Measurements from ENCODE around the gene SUSD5.

Gene SUSD5

DNA sequence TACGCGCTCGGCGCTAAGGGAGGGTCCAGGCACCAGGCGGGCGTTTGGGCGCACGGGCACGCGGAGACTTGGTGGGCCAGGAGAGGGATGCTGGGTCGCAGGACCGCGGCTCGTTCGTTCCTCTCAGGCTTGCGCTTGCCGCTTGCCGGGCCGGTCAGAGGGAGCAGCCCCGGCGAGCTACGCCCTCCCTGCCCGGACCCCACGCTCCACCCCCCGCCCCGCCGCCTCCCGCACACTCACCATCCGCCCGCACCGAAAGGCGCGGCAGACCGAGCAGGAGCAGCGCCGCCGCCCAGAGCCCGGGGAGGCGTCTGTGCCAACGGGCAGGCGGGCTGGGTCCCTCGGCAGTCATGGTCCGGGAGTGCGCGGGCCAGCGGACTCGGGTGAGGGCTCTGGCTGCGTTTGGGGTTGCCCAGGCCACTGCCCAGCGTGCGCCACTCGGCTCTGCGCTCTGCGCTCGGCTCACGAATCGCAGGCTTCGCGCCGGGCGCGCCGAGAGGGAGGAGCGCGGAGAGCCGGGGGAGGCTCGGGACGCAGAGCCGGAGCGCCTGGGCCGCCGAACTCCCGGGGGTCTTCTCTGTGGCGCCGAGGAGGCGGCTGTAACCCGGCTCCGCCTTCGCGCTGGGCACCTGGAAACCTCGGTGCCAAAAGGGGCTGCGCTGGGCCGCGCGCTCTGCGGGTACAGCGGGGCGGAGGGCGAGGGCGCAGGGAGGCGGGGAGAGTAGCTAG lies at the start of gene SUSD5:
SUSD5 (minus strand) TSS at position 365 of the 729 bp plus-strand sequence; CDS start at position 352, 13 bp downstream.
- no peak for DNase-seq (ENCODE audit: low read depth)

DNA sequence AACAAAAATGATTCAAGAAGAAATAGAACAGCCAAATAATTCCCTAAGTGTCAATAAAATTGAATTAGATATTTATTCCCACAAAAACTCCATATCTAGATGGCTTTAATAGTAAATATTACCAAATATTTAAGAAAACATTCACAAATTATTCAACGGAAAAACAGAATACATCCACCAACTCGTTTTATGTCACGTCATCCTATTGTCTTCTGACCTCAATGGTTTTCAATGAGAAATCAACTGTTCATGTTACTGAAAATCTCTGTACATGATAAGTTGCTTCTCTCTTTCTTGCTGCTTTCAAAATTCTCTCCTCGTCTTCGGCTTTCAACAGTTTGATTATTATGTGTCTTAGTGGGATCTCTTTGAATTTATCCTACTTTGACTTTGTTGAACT lies 41.5 kb upstream of the SUSD5 start:
- no peak for DNase-seq (ENCODE audit: low read depth)

DNA sequence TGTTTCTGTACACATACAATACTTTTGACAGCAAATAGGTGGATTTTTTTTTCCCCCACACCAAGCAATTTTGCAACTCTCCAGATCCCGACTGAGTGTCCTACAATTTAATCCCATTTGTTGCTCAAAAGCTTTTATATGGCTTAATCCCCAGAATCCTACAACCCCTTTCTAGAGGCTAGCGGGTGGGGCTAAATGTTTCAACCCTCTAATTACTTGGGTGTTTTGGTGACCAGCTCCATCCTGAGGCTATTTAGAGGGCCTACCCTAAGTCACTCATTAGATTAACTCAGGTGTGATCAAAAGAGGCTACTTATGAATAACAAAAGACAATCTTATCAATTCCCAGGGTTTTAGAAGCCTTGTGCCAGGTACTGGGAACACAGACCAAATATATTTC lies 37.6 kb upstream of the SUSD5 start:
- no peak for DNase-seq (ENCODE audit: low read depth)

DNA sequence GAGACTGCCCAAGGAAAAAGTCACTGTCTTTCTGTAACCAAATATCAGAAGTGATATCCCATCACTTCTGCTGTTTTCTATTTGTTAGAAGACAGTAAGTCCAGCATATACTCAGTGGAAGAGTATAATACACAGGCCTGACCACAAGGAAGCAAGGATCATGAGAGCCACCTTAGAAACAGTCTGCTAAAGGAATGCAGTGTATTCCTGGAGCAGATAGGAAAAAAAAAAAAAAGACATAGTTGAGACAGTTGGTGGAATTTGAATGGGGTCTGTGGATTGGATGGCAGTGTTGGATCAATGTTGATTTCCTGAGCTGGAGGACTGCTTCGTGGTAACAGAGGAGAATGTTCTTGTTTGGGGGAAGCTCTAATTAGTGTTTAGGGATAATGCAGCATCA lies 32.1 kb upstream of the SUSD5 start:
- no peak for DNase-seq (ENCODE audit: low read depth)

DNA sequence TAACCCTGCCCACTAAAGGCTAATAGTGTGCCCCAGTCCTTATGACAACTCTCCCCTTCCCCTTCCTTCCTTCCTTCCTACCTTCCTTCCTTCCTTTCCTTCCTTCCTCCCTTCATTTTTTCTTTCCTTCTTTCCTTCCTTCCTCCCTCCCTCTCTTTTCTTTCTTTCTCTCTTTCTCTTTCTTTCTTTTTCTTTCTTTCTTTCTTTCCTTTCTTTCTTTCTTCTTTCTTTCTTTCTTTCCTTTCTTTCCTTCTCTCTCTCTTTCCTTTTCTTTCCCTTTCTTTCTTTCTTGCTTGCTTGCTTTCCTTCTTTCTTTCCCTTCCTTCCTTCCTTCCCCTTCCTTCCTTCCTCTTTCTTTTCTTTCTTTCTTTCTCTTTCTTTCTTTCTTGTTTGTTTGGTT lies 28.2 kb upstream of the SUSD5 start:
- DNase-seq (ENCODE audit: low read depth), result no peak

DNA sequence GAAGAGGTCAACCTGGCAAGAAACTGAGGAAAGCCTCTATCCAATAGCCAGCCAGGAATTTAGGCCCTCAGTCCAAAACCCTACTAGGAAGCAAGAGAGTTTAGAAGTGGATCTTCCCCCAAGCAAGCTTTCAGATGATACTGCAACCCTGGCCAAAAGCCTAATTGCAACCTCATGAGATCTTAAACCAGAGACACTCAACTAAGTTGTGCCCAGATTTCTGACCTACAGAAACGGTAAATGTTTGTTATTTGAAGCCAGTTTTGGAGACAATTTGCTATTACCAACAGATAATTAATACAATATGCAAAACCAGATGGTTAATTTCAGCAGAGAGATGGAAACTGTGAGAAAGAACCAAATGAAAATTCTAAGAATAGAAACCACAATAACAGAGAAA lies 21.7 kb upstream of the SUSD5 start:
- DNase-seq (ENCODE audit: low read depth), result no peak

DNA sequence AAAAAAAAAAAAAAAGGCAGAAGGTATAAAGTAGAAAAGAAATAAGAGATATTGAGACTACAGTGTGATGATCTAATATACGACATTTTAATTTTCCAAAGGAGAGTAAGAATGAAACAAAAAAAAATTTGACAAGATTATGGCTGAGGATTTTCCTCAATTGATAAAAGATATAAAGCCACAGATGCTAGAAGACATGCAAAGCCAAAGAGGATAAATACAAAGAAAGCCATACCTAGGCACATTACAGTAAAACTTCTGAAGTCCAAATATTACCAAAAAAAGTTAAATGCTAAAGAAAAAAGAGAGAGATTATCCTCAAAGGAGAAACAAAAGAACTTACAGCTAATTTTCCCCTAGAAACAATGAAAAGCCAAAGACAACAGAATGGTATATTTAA lies 20.3 kb upstream of the SUSD5 start:
- DNase-seq (ENCODE audit: low read depth), result no peak

DNA sequence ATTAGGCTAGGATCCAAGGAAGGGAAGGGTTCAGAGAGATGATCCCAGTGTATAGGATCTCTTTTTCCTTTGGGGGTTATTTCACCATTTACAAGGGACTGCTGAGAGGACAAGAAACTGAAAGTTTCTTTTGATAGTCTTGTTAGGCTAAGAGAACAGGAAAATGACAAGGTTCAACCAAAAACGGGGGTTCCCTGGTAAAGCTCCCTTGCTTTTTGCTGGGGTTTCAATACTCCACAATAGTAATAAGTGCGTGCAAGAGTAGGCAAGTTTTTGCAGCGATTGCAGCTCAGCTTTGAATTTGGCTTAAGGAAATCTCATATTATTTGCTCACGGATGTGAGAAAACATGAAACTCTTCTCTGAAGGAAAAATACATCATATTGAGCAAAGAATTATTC lies 18.8 kb upstream of the SUSD5 start:
- DNase-seq (ENCODE audit: low read depth), result no peak

DNA sequence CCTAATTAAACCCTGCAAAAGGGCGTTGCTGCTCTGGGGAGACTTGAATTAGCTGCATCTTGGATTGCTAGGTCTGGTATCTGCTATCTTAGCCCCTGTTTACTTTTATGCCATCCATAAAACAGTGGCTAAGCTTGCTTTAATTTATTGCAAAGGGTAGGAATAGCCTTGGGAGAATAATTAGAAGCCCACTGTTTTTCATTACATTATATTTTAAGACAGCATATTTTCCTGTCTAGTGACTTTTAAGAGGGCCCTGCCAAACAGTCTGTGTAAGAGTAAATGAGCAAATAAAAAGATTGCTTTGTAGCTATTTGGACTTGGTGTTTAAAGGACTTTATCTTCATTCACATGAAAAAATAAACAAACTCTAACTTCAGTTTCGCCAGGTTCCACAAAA lies 17.4 kb upstream of the SUSD5 start:
- no peak for DNase-seq (ENCODE audit: low read depth)

DNA sequence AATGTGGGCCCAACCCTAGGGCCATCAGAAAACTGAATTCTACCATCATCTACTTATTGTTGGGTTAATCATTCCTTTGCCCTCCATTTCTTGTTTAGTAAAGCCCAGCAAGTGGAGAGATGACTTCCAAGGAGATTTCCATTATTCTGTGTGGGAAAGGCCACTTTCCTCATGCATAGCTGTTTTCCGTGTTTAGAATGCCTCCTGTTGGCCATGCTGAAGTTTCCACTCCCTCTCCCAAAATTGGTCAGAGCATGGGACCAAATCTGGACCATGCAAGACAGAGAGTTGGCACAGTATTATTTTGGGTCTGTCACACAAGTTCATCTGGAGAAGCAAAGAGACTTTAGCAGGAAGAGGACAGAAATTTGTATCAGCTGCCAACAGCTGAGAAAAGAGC lies 15.3 kb upstream of the SUSD5 start:
- no peak for DNase-seq (ENCODE audit: low read depth)

DNA sequence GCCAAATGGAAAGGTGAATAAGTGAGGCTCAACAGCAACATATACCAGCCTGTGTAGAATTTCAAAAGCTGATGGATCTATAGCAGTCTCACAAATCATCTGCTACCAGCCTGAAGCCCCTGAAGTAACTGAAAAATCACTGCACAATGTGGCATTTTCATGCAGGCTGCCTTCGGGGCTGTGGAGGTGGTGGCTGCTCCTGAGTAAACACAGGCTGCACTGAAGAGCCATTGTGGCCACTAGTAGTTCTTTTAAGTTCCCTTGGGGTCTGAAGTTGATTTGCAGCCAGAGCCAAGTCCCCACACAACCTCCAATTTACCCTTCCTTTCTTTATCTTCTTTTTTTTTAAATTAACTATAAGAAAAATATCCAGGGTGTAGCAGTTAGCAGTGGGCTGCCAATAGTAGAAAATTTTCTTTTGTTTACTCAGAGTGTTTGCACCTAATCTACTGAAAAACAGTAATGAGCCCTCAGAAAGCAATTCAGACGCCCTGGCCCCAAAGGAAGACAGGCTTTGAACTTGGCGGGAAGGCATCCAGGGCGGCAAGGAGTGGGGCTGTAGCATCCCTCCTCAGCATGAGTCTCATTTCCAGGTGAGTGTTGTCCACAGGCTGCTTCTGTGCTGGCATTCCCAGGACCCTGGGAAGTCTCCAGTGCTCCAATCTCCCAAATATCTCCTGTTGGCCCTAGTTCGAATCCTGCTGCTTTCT lies 13.3 kb upstream of the SUSD5 start:
- no peak for DNase-seq (ENCODE audit: low read depth)

DNA sequence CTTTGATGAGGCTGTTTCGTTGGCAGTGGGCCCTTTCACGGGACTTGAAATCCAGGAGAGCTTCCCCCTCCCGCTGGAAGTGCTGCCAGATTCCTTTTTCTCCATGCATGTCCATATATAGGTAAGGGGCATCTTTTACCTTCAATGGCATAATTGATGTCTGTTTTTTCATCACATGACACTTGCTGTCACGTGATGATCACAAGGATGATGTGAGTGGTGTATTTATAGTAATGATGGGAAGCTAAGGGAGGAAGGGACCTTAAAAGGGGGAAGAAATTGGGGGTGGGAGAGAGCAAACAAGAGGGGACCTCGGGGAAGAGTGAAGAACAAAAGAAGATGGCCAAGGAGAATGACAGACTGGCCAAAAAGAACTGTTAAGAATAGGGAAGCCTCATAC lies 11.3 kb upstream of the SUSD5 start:
- DNase-seq (ENCODE audit: low read depth), result no peak

DNA sequence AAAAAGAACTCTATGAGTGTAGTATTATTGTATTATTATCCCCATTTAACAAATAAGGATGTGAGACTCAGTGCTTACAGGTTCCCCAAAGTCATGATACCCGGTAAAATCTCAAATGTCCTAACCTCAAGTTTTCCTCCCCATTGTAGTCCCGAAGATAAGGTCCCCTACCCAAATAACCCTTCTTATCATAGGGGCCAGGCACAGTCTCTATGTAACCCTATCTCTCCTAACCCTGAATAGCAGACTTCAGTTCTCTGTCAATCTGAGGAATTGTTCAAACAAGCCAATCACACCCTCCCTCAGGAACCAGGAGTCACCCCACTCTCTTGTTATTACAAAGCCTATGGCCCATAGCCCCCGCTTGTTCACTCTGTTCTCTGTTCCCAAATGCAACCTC lies 10.5 kb upstream of the SUSD5 start:
- DNase-seq (ENCODE audit: low read depth), result no peak

DNA sequence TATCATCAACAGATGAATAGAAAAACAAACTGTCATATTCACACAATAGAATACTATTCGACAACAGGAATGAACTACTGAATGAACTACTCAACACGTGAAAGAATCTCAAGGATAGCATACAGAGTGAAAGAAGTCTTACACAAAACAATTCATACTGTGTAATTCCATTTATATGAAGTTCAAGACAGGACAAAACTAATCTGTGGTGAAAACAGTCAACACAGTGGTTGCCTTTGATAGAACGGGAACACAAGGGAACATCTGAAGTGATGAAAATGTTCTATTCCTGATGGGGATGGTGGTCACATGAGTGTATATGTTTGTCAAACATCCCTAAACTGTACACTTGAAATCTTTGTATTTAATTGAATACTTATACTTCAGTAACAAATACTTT lies 2.6 kb upstream of the SUSD5 start:
- DNase-seq (ENCODE audit: low read depth), result no peak

DNA sequence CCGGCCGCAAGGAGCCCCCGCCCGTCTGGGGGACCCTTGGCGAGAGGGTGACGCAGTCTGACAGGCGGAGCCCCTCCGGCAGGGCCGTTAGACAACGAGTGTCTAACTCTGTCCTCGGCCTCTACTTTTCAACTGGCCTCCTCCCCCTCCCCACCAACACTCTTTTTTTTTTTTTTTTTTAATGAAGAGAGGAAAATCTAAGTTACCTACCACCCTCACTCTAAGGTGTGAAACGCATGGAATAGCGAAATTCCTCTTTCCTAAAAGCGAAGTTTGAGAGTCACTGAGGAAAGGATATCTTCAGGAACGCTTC lies 521 bp upstream of the SUSD5 start:
- no peak for DNase-seq (ENCODE audit: low read depth)

DNA sequence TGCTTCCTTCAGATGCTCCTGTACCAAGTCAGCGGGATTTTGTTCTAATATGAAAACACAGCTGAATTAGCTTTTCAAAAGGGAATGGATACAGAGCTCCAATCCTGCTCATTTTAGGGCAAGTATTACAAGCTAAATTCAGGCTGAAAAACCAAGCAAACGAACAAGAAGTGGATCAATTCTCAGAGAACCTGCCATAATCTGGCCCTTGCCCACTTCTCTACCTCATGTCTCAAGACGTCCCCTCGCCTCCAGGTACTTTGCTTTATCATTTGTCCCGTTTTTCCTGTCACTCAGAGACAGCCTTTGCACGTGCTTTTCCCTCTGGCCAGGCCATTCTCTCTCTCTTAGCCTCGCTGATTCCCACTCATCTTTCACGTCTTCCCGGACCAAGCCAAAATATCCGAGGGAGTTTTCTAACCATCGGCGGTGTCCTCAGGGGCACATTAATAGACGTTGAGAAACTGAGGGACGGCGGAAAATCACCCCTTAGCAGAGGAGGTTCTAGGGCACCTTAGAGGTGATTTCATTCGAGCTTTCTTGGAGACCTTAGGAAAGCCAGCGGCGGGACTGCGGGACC lies 654 bp downstream of the SUSD5 start:
- DNase-seq (ENCODE audit: low read depth), result no peak

DNA sequence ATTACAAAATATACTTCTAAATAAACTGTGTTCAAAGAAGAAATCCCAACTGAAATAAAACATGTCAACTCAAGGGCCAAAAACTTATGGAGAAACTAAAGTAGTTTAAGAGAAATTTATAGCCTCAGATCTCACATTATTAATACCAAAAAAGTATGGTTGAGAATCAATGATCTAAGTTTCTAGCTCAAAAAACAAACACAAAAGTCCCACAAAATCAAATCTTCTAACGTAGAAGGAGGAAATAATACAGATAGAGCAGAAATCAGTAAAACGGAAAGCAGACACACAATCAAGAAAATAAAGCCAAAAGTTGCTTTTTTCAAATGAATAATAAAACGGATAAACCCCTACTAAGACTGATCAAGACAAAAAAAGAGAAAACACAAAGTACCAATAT lies 2.9 kb downstream of the SUSD5 start:
- no peak for DNase-seq (ENCODE audit: low read depth)

DNA sequence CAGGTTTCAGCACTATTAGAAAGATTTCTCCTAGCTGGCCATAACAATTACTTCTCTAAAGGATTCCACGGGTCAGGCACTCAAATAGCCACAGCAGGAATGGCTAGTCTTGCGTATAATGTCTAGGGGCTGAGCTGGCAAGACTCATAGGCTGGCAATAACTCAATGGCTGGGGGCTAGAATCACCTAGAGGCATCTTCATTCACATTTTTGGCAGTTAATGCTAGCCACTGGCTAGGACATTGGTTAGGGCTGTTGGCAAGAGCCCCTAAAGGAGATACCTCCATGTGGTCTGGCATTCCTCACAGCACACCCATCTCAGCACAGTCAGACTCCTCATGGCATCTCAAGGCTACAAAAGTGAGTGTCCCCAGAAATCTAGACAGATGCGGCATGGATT lies 6.2 kb downstream of the SUSD5 start:
- DNase-seq (ENCODE audit: low read depth), result no peak

DNA sequence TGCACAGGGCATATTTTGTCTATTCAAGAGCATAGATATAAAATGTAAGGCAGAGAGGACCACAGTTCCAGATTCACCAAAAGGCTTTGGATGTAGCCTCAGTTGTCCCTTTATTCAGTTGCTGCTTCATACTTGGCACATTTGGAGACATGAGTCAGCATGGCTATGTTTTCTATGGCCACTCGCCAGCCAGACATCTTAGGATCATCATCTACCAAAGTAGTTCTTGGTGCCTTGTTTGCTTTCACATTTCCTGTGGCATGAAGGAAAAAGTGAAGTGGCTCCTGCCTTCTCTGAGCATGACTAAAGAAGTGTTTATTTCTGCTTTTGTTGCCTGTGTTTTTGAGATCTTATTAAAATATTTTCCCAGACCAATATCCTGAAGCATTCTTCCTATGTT lies 7.2 kb downstream of the SUSD5 start:
- no peak for DNase-seq (ENCODE audit: low read depth)

DNA sequence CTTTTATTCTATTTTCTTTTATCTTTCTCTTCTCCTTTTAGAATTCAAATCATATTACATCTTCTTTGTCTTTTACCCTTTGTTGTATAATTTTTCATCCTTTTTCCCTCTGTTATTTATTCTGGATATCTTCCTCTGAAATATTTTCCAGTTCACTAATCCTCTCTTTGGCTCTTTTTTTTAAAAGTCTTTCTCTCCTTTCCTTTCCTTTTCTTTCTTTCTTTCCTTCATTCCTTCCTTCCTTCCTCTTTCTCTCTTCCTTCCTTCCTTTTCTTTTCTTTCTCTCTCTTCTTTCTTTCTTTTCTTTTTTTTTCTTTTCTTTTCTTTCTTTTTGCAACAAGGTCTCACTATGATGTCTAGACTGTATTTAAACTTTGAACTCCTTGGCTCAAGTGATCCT lies 9.3 kb downstream of the SUSD5 start:
- no peak for DNase-seq (ENCODE audit: low read depth)

DNA sequence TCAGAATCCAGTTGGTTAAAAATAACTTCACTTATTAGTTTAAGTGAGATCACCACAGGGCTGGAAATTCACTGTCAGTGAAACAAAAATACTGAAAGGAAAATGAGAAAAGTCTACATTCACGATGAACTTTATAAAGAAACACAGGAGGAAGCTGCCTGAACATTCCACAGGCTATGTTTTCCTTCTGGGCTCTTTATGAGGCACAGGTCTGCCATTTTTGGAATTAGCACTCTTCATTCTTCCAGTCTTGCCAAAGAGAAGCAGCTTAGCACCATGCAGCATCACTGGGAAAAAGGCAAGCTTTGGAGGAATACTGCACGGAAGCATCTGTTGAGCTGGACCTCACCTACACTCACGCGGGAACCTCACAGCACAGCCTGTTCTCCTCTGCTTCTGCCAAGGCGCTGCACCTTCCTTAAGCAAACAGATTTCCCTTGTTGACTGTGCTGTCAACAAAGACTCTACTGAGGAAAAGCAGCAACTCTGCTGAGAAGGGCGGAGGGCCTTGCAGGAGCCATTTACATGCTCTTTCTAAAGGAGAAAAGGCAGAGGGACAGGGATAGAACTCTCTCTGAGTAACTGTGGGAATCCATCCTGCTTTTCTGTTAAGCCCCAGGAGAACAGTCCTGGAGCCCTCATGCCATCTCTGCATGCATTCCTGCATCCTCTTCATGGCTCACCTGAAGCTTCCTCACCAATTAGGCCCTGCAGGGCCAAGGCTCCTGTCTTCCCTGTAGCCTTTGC lies 15.7 kb downstream of the SUSD5 start:
- DNase-seq (ENCODE audit: low read depth), result no peak

DNA sequence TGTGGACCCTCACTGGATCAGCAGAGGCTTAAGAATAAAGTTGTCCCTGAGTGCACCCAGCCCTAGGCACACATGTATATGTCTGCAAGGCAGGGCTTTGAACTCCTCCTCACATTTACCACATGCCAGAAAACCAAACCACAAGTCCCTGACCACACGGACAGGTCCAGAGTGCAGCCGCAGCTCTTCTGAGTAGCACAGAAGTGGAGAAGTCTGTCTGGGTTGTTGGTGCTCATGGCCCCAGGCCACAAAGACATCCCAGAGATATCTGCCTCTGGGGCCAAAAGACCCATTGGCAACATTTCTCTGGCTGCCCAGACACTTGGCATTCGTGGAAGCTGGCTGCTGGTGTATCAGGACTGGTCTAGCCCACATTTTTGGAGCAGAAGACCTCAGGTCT lies 17.4 kb downstream of the SUSD5 start:
- no peak for DNase-seq (ENCODE audit: low read depth)

DNA sequence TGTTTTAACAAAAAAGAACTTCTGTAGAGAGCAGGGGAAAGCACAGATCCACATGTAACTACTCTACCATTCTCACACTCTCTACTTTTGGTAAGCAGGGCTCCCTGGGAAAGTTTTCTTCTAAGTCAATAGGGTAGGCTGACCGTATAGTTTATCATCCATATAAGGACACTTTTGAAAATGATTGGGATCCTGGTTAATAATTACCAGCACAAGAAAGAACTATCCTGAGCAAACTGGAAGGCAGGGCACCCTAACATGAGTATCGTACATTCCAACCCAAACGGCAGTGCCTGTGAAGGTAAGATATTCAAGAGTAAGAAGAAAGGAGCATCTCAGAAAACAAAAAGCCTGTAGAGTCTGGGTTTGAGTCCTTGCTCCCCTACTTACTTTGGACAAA lies 22.1 kb downstream of the SUSD5 start:
- no peak for DNase-seq (ENCODE audit: low read depth)

Data from CMK (cell line).